Neural crest cell (in vitro differentiated cells): ENCODE results near the gene HDAC3. TPM values are rescaled to one million over a fixed set of nuclear protein-coding genes. Genes with fewer than 3 reads are reported as not detected.
A peak's percentile ranks its signal among the peaks of the same experiment; 100 is the strongest.

Source experiments
- DNase-seq: peaks from one replicate; pipeline ENCODE4 v3.0.0; 2021; ENCODE audit warnings: low read depth, mixed read lengths, low spot score
- H3K27ac Mint-ChIP-seq: one replicate; pipeline ENCODE4 v1.8.0; 2021; ENCODE audit warnings: mild to moderate bottlenecking, mixed read lengths; ENCODE audit not compliant: unreplicated experiment
- H3K27me3 Mint-ChIP-seq: 2 replicates; pipeline ENCODE4 v1.8.0; 2021; ENCODE audit warnings: low read depth, mild to moderate bottlenecking, mixed read lengths
- H3K36me3 Mint-ChIP-seq: 2 replicates; pipeline ENCODE4 v1.8.0; 2021; ENCODE audit warnings: low read depth, mild to moderate bottlenecking, mixed read lengths
- H3K4me1 Mint-ChIP-seq: 2 replicates; pipeline ENCODE4 v1.8.0; 2021; ENCODE audit warnings: mixed read lengths
- H3K4me3 Mint-ChIP-seq: one replicate; pipeline ENCODE4 v1.8.0; 2021; ENCODE audit warnings: mild to moderate bottlenecking, mixed read lengths
- H3K9me3 Mint-ChIP-seq: 2 replicates; pipeline ENCODE4 v1.8.0; 2021; ENCODE audit warnings: mixed read lengths
- CTCF ChIP-seq: fragments of 200-600 bp; sonication (generic); conservative IDR thresholded peaks from 2 replicates; pipeline ENCODE4 v1.5.0; 2021; ENCODE audit warnings: antibody characterized with exemption, mild to moderate bottlenecking
- total RNA-seq: library from RNA; stranded (reverse); gene quantifications from 2 replicates; pipeline ENCODE4 v1.2.1, GENCODE V29; 2021

The HDAC3 gene
- total RNA-seq, 1 donor from 2014 or later = 114 TPM

GRCh38 chr5:141638771-141639170, 2.1 kb upstream of the HDAC3 start:
- no peak for TF ChIP-seq CTCF
- peak overlapping the region; percentile 87 for H3K4me3 Mint-ChIP-seq
- peaks cover 3% of the 10 kb centered on the region for H3K36me3 Mint-ChIP-seq
- peaks cover 33% of the 10 kb centered on the region for H3K4me1 Mint-ChIP-seq
- H3K27me3 Mint-ChIP-seq = peaks cover 2% of the 10 kb centered on the region
- no peak for DNase-seq
- H3K9me3 Mint-ChIP-seq = no peaks in the 10 kb centered on the region
- H3K27ac Mint-ChIP-seq = no peak overlapping the region

GRCh38 chr5:141637767-141638419, 1.2 kb upstream of the HDAC3 start:
- DNase-seq = peak; percentile 62
- Mint-ChIP-seq H3K27ac (no peak overlapping the region), H3K36me3 (peaks cover 3% of the 10 kb centered on the region), H3K27me3 (peaks cover 2% of the 10 kb centered on the region), H3K4me3 (peak overlapping the region; percentile 87), H3K9me3 (no peaks in the 10 kb centered on the region), H3K4me1 (peaks cover 33% of the 10 kb centered on the region)
- peak; percentile 43 for TF ChIP-seq CTCF

GRCh38 chr5:141637123-141637766, 596 bp upstream of the HDAC3 start:
- Mint-ChIP-seq H3K27me3 (peaks cover 2% of the 10 kb centered on the region), H3K9me3 (no peaks in the 10 kb centered on the region), H3K4me3 (peak overlapping the region; percentile 89), H3K27ac (no peak overlapping the region), H3K36me3 (peaks cover 3% of the 10 kb centered on the region), H3K4me1 (peaks cover 33% of the 10 kb centered on the region)
- DNase-seq = peak; percentile 30
- no peak for TF ChIP-seq CTCF

- Mint-ChIP-seq H3K36me3 (peaks cover 3% of the 10 kb centered on the region), H3K27ac (peak overlapping the region; percentile 84), H3K9me3 (no peaks in the 10 kb centered on the region), H3K27me3 (peaks cover 2% of the 10 kb centered on the region), H3K4me3 (peak overlapping the region; percentile 97), H3K4me1 (peaks cover 27% of the 10 kb centered on the region)
- DNase-seq = no peak
- TF ChIP-seq CTCF = no peak
Observed at GRCh38 chr5:141636106-141636412, 590 bp downstream of the HDAC3 start.

GRCh38 chr5:141635646-141636045, 1.0 kb downstream of the HDAC3 start:
- Mint-ChIP-seq H3K9me3 (no peaks in the 10 kb centered on the region), H3K36me3 (peaks cover 3% of the 10 kb centered on the region), H3K27ac (no peak overlapping the region)

More at GRCh38 chr5:141635646-141636045, 1.0 kb downstream of the HDAC3 start:
- Mint-ChIP-seq H3K4me3 (peak overlapping the region; percentile 97), H3K4me1 (peaks cover 27% of the 10 kb centered on the region), H3K27me3 (peaks cover 2% of the 10 kb centered on the region)
- TF ChIP-seq CTCF = no peak
- no peak for DNase-seq
